GM12873 (cell line): Measurements from ENCODE around the gene EPOP.

ENCODE experiments used
- CTCF ChIP-seq: IDR thresholded peaks from 2 replicates; pipeline ENCODE4 v1.5.1; 2012; ENCODE audit warnings: low read depth, mild to moderate bottlenecking, moderate library complexity, low read length, control low read depth; ENCODE audit not compliant: insufficient read depth; ENCODE audit errors: missing control alignments

The EPOP gene

GRCh38 chr17:38658741-38659345, 15.9 kb downstream of the EPOP start:
- no peak for TF ChIP-seq CTCF

DNA sequence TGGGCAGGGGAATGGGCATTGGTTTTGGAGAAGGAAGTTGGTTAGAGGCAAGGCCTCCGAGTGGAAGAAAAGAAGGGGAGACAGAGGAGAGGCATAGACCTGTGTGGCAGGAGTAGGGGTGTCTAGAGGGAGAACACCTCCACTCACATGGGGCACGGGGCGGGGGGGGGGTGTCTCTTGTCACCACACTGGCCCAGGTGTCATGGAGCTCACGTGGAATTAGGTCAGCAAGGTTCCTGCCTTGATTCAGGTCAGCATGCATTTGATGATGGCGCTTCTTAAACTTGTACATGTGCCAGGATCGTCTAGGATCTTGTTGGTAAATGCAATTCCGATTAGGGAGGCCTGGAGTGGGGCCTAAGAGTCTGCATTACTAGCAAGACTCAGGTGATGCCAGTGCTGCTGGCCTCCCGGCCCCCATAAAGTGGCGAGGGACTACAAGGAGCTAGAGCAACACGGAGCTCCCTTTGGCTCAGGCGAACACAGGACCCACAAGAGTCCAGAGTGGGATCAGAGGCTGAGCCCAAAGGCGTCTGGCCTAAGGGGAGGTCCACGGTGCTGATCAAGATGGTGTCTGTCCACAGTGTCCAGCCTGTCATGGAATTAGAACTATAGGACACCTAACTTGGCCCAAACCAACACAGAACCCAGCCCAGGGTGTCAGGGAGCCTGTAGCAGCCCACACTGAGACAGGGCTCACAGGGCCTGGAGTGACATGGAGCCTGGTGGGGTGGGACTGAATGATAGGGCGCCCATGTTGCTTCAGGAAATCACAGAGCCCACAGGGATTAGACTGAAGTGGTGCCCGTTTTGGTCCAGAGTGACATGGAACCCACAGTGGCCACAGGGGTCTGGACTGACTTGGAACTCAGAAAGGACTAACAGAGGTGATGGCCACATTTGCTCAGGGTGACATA, 16.7 kb downstream of the EPOP start:
- TF ChIP-seq CTCF: no peak

DNA sequence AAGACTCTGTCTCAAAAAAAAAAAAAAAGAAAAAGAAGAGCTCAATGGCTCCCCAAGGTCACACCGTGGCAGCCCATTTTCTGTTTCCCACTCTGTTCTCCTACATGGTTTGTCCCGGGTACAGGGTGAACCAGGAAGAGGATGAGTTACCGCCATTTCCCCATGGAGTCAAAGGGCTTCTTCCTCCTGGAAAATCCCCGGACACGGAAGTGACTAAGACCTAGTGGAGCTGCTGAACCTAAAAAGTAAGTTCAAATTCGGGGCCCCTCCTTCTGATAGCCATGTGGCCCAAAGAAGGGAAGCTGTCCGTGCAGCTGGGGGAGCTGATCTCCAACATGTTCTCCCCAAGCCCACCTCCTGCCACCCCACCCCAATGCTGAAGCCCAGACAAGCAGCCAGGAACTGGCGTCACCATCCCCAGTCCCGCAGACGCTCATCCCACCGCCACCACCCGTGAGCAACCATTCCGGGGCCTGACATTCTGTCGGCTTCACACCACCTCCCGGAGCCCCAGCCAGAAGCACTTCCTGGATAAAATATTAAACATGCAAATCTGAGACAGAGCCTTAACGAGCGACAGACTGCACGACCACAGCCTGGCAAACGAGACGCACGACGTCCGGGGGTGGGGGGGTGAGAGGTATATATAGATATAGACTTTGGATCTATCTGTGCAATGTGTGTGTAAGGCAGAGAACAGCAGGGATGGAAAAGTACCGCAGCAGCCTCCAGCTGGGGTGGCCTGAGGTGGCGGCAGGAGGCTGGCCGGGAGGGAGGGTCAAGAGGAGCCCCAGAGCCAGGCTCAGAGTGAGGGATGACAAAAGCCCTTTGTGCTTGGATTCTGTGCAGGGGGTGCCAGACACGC, 17.6 kb downstream of the EPOP start:
- TF ChIP-seq CTCF: no peak

GRCh38 chr17:38654411-38655398, 20.1 kb downstream of the EPOP start:
- no peak for TF ChIP-seq CTCF

- TF ChIP-seq CTCF: no peak
Observed at GRCh38 chr17:38653679-38654078, 21.1 kb downstream of the EPOP start.

DNA sequence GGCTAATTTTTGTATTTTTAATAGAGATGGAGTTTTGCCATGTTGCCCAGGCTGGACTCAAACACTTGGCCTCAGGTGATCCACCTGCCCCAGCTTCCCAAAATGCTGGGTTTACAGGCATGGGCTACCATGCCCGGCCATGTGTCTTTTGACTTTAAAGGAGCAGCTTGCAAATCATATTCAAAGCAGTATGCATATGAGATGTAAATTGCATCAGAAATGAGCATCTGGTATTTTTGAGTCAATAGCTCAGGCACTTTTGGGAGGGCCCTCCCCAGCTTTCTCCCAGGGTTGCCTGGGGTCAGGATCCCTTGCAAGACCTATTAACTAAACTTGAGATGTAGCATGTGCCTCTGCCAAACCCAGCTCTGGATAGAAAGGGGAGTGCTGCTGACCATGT, 21.5 kb downstream of the EPOP start:
- no peak for TF ChIP-seq CTCF
